DOHH2 (cell line): ENCODE data around the gene BCAR1.

Experiments used
- H3F3A ChIP-seq: fragments of 200-600 bp; sonication (generic), shearing (Covaris generic); 2 replicates; pipeline ENCODE4 v1.6.0; 2016; ENCODE audit warnings: antibody characterized with exemption, mild to moderate bottlenecking; ENCODE audit not compliant: control insufficient read depth, insufficient read depth
- H3K27ac ChIP-seq: fragments of 200-600 bp; sonication (generic); 2 replicates; pipeline ENCODE4 v1.5.1; 2014; ENCODE audit warnings: low read depth, mild to moderate bottlenecking, low read length, moderate library complexity
- H3K27me3 ChIP-seq: fragments of 200-600 bp; sonication (generic); 2 replicates; pipeline ENCODE4 v1.6.1; 2014; ENCODE audit warnings: mild to moderate bottlenecking, low read length, mixed read lengths; ENCODE audit not compliant: control insufficient read depth
- H3K36me3 ChIP-seq: fragments of 200-600 bp; sonication (generic); 2 replicates; pipeline ENCODE4 v1.6.1; 2014; ENCODE audit warnings: mild to moderate bottlenecking, low read length, moderate library complexity, mixed read lengths; ENCODE audit not compliant: control insufficient read depth
- H3K4me1 ChIP-seq: fragments of 200-600 bp; sonication (generic); 2 replicates; pipeline ENCODE4 v1.6.1; 2014; ENCODE audit warnings: mild to moderate bottlenecking, low read length, mixed read lengths; ENCODE audit not compliant: control insufficient read depth
- H3K4me2 ChIP-seq: fragments of 200-600 bp; sonication (generic); 2 replicates; pipeline ENCODE4 v1.6.0; 2014; ENCODE audit warnings: mild to moderate bottlenecking, low read length, moderate library complexity
- H3K4me3 ChIP-seq: fragments of 200-600 bp; sonication (generic); 2 replicates; pipeline ENCODE4 v1.5.1; 2014; ENCODE audit warnings: mild to moderate bottlenecking, low read length, mixed read lengths
- H3K79me2 ChIP-seq: fragments of 200-600 bp; sonication (generic); 2 replicates; pipeline ENCODE4 v1.6.1; 2014; ENCODE audit warnings: mild to moderate bottlenecking, low read length, mixed read lengths; ENCODE audit not compliant: control insufficient read depth
- H3K9me2 ChIP-seq: fragments of 200-600 bp; sonication (generic); replicated peaks from 2 replicates; pipeline ENCODE4 v1.6.1; 2014; ENCODE audit warnings: mild to moderate bottlenecking, low read length, mixed read lengths; ENCODE audit not compliant: control insufficient read depth
- H3K9me3 ChIP-seq: fragments of 200-600 bp; sonication (generic); 2 replicates; pipeline ENCODE4 v1.6.1; 2014; ENCODE audit warnings: antibody characterized with exemption, low read length, mixed read lengths; ENCODE audit not compliant: control insufficient read depth, insufficient read depth
- H4K20me1 ChIP-seq: fragments of 200-600 bp; sonication (generic); 2 replicates; pipeline ENCODE4 v1.6.0; 2014; ENCODE audit warnings: low read depth, mild to moderate bottlenecking, antibody characterized with exemption, low read length, moderate library complexity; ENCODE audit not compliant: control insufficient read depth, insufficient read depth
- EZH2phosphoT487 ChIP-seq: fragments of 200-600 bp; sonication (generic); IDR thresholded peaks from 2 replicates; pipeline ENCODE4 v1.6.1; 2017; ENCODE audit warnings: borderline replicate concordance, mild to moderate bottlenecking, antibody characterized with exemption, low read length, moderate library complexity, mixed read lengths
- TF ChIP-seq, protein P1 (sequence below): fragments of 200-600 bp; sonication (generic); IDR thresholded peaks from one replicate; pipeline ENCODE4 v1.5.1; 2014; ENCODE audit warnings: antibody characterized with exemption, mild to moderate bottlenecking, low read depth, low read length; ENCODE audit not compliant: poor library complexity, severe bottlenecking

The BCAR1 gene

DNA sequence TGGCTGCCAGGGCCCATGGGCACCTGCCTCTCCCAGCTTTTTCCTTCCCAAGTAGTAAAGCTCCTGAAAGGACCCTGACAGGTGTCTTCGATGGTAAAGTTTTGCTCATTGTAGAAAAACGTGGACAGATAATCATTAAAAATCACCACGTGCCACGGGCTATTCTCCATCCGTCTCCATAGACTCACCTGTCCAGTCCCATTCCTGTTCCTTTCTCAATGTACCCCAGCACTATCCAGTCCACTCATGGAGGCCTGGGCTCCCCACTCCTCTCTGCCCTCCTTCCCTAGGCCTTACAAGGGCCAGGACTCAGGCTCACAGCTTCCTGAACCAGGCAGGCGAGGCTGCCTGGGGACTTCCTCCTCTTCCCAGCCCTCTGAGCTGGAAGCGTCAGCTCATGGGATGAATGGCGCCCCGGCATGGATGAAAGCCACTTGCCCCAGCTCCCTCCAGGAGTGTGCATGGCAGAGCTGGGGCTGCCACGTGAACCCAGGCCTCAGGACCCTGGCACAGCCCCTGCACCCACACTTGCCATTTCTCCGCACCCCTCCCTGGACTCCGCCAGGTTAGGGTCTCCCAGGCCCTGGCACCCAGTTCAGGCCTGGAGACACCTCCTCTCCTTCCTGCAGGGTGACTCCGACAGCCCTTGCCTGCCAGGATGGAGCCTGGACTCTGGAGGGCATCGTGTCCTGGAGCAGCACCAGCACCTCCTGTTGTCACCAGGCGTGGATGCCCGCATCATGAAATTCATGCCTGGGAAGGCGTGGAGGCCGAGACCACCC lies 23.9 kb downstream of the BCAR1 start:
- TF ChIP-seq, protein P1, sequence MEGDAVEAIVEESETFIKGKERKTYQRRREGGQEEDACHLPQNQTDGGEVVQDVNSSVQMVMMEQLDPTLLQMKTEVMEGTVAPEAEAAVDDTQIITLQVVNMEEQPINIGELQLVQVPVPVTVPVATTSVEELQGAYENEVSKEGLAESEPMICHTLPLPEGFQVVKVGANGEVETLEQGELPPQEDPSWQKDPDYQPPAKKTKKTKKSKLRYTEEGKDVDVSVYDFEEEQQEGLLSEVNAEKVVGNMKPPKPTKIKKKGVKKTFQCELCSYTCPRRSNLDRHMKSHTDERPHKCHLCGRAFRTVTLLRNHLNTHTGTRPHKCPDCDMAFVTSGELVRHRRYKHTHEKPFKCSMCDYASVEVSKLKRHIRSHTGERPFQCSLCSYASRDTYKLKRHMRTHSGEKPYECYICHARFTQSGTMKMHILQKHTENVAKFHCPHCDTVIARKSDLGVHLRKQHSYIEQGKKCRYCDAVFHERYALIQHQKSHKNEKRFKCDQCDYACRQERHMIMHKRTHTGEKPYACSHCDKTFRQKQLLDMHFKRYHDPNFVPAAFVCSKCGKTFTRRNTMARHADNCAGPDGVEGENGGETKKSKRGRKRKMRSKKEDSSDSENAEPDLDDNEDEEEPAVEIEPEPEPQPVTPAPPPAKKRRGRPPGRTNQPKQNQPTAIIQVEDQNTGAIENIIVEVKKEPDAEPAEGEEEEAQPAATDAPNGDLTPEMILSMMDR, result no peak
- TF ChIP-seq EZH2phosphoT487, result no peak
- no peaks in the 10 kb centered on the region for H3K36me3 ChIP-seq
- H3K4me1 ChIP-seq, result no peaks in the 10 kb centered on the region
- no peaks in the 10 kb centered on the region for H3K9me2 ChIP-seq
- H3K27ac ChIP-seq, result no peak overlapping the region
- H3F3A ChIP-seq, result no peaks in the 10 kb centered on the region
- no peaks in the 10 kb centered on the region for H4K20me1 ChIP-seq
- no peak overlapping the region for H3K4me2 ChIP-seq
- H3K9me3 ChIP-seq, result no peaks in the 10 kb centered on the region
- H3K79me2 ChIP-seq, result no peaks in the 10 kb centered on the region
- H3K27me3 ChIP-seq, result no peaks in the 10 kb centered on the region
- H3K4me3 ChIP-seq, result no peak overlapping the region

- no peaks in the 10 kb centered on the region for H3K79me2 ChIP-seq
- H3K27ac ChIP-seq, result no peak overlapping the region
- H4K20me1 ChIP-seq, result no peaks in the 10 kb centered on the region
- no peak overlapping the region for H3K4me3 ChIP-seq
- no peaks in the 10 kb centered on the region for H3K36me3 ChIP-seq
- no peaks in the 10 kb centered on the region for H3F3A ChIP-seq
- no peaks in the 10 kb centered on the region for H3K27me3 ChIP-seq
- TF ChIP-seq EZH2phosphoT487, result no peak
- TF ChIP-seq, protein P1, result no peak
- no peaks in the 10 kb centered on the region for H3K9me2 ChIP-seq
- H3K9me3 ChIP-seq, result no peaks in the 10 kb centered on the region
- H3K4me2 ChIP-seq, result no peak overlapping the region
- H3K4me1 ChIP-seq, result no peaks in the 10 kb centered on the region
Observed at GRCh38 chr16:75226550-75227360, 24.7 kb downstream of the BCAR1 start.

DNA sequence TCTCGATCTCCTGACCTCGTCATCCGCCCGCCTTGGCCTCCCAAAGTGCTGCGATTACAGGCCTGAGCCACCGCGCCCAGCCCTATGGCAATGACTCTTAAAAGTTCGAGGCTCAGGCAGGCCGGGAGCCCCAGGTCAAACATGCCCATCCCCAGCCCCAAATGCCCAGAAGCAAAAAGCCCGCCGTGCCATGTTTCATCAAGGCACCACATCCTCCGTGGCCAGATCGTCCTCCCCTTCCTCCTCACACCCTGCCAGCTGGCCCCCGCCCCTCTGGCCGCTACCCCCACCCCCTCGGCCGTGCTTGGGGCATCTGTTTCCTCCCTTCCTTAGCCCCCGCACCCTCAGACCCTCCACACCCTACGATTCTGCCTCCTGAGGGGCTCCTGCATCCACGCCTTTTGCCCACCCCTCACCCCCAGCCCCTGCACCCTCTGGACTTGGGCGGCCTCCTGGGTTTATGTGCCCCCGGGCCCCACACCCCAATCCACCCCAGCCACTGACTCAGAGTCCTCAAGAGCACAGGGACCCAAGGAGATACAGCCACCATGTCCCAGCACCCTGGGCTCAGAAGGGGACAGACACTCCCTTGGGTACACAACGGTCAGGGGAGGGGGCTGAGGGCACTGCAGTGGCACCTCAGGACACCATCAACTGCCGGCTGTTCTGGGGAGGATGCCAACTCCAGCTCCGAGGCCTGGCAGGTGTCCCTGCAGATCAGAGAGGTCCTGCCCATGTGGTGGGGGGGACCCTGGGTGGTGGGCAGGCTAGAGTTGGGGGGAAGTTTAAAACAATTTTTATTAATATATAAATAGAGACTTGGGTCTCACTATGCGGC lies 25.5 kb downstream of the BCAR1 start:
- Histone ChIP-seq H3K27me3 (no peaks in the 10 kb centered on the region), H3K4me2 (no peak overlapping the region)
- no peak for TF ChIP-seq EZH2phosphoT487
- TF ChIP-seq, protein P1, result no peak

More for the DNA sequence above, 25.5 kb downstream of the BCAR1 start:
- no peaks in the 10 kb centered on the region for H3K9me3 ChIP-seq
- H3K36me3 ChIP-seq, result no peaks in the 10 kb centered on the region
- H3K79me2 ChIP-seq, result no peaks in the 10 kb centered on the region
- H3K4me3 ChIP-seq, result no peak overlapping the region
- H3F3A ChIP-seq, result no peaks in the 10 kb centered on the region
- H3K27ac ChIP-seq, result no peak overlapping the region
- no peaks in the 10 kb centered on the region for H3K4me1 ChIP-seq
- H4K20me1 ChIP-seq, result no peaks in the 10 kb centered on the region
- no peaks in the 10 kb centered on the region for H3K9me2 ChIP-seq
